Measurements from ENCODE around the gene CAMK4. TPM values are rescaled to one million over a fixed set of nuclear protein-coding genes. Genes with fewer than 3 reads are reported as not detected.

Gene CAMK4
- total and polyA plus RNA-seq, 2 donors (not counting 3 experiments of a cell fraction or from before 2014, with no cell fraction given), result 2.2 to 5.4 TPM

- no peaks in the 10 kb centered on the region for H4K20me1 ChIP-seq (replicated peaks; ENCODE audit: control insufficient read depth, extremely low read depth, insufficient read depth, low read length)
- no peak overlapping the region for H3K9ac ChIP-seq (replicated peaks; ENCODE audit: extremely low read depth, insufficient read depth, low read length)
- no peak overlapping the region for H3K4me3 ChIP-seq (replicated peaks in 1 of 3; ENCODE audit: insufficient read depth in 1 of 3, low read depth in 1 of 3, low read length in 3 of 3)
- no peak overlapping the region for H2AFZ ChIP-seq (ENCODE audit: low read depth, low read length)
- no peaks in the 10 kb centered on the region for H3K36me3 ChIP-seq (ENCODE audit: control insufficient read depth in 2 of 2, extremely low read depth in 1 of 2, insufficient read depth in 2 of 2, low read length in 2 of 2)
- no peaks in the 10 kb centered on the region for H3K9me3 ChIP-seq (replicated peaks; ENCODE audit: control insufficient read depth, insufficient read depth, low read length)
- no peak for DNase-seq (ENCODE audit: low read depth, low spot score)
- intact Hi-C loops (cut with micrococcal nuclease) (no loop called here), dilution Hi-C loops (cut with MboI; ENCODE audit: extremely low pct_ligation_motif_present, low sequenced_read_pairs) (no loop called here)
- BruUV-seq (replicated peaks), result no TSS peak
- CTCF ChIA-PET, result no interaction called here
- H3K27me3 ChIP-seq (ENCODE audit: control insufficient read depth in 2 of 2, insufficient read depth in 2 of 2, low read length in 2 of 2), result no peaks in the 10 kb centered on the region
- H3K27ac ChIP-seq (ENCODE audit: insufficient read depth, low read depth, low read length), result no peak overlapping the region
- no peaks in the 10 kb centered on the region for H3K79me2 ChIP-seq (ENCODE audit: control insufficient read depth, insufficient read depth, low read length)
- no peaks in the 10 kb centered on the region for H3K9me1 ChIP-seq (replicated peaks; ENCODE audit: control insufficient read depth, extremely low read depth, insufficient read depth, low read length)
- no peak for FAIRE-seq
- POLR2A ChIA-PET, result no interaction called here
- H3K4me1 ChIP-seq (ENCODE audit: control insufficient read depth, extremely low read depth, insufficient read depth, low read length), result no peaks in the 10 kb centered on the region
- no peak for TF ChIP-seq POLR2A (IDR thresholded peaks at IDR 0.05; ENCODE audit: low read depth, low read length)
- TF ChIP-seq JUN (IDR thresholded peaks at IDR 0.05; ENCODE audit: borderline replicate concordance, insufficient read depth, insufficient read length, low read depth), result no peak
- no peak for TF ChIP-seq FOS (IDR thresholded peaks at IDR 0.05; ENCODE audit: borderline replicate concordance, insufficient read depth, low read length)
- no peak for TF ChIP-seq MYC (IDR thresholded peaks at IDR 0.05; ENCODE audit: low read depth, low read length)
- TF ChIP-seq, protein P1, sequence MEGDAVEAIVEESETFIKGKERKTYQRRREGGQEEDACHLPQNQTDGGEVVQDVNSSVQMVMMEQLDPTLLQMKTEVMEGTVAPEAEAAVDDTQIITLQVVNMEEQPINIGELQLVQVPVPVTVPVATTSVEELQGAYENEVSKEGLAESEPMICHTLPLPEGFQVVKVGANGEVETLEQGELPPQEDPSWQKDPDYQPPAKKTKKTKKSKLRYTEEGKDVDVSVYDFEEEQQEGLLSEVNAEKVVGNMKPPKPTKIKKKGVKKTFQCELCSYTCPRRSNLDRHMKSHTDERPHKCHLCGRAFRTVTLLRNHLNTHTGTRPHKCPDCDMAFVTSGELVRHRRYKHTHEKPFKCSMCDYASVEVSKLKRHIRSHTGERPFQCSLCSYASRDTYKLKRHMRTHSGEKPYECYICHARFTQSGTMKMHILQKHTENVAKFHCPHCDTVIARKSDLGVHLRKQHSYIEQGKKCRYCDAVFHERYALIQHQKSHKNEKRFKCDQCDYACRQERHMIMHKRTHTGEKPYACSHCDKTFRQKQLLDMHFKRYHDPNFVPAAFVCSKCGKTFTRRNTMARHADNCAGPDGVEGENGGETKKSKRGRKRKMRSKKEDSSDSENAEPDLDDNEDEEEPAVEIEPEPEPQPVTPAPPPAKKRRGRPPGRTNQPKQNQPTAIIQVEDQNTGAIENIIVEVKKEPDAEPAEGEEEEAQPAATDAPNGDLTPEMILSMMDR (IDR thresholded peaks at IDR 0.05; ENCODE audit: extremely low read depth in 1 of 2, insufficient read depth in 1 of 2, low read depth in 1 of 2, low read length in 2 of 2), result no peak
- no peak overlapping the region for H3K4me2 ChIP-seq (ENCODE audit: insufficient read depth, low read length)
These were observed 42.3 kb downstream of the CAMK4 start for GRCh38 chr5:111266491-111266890.

DNA sequence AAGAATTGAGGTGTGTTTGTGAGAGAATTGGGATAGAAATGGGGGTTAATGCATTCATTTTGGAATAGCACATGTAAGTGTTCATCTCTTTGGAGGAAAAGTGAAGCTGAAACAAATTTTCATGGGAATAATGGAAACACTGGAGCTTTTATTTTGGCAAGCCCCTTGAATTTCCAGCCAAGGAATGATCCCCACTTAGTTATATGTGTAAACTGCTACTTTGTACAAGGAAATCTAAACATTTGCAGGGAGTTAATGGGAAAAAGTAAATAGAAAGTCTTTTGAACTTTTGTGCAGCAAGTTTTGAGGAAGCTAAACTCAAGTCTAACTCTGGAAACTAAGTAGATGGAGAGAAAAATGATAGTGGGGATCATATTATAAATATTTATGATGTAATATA, 44.1 kb downstream of the CAMK4 start:
- no peak overlapping the region for H3K27ac ChIP-seq (ENCODE audit: insufficient read depth, low read depth, low read length)
- H3K4me3 ChIP-seq (replicated peaks in 1 of 3; ENCODE audit: insufficient read depth in 1 of 3, low read depth in 1 of 3, low read length in 3 of 3), result no peak overlapping the region
- dilution Hi-C loops (cut with MboI; ENCODE audit: extremely low pct_ligation_motif_present, low sequenced_read_pairs), result no loop called here
- H3K79me2 ChIP-seq (ENCODE audit: control insufficient read depth, insufficient read depth, low read length), result no peaks in the 10 kb centered on the region
- no peak for TF ChIP-seq POLR2AphosphoS5 (IDR thresholded peaks at IDR 0.05; ENCODE audit: insufficient read depth, low read depth, low read length)
- TF ChIP-seq JUN (IDR thresholded peaks at IDR 0.05; ENCODE audit: borderline replicate concordance, insufficient read depth, insufficient read length, low read depth), result no peak
- TF ChIP-seq EZH2 (IDR thresholded peaks at IDR 0.05; ENCODE audit: borderline replicate concordance, low read depth, low read length, severe bottlenecking), result no peak
- no peak for TF ChIP-seq MAX (IDR thresholded peaks at IDR 0.05; ENCODE audit: insufficient read depth, insufficient read length)
- no peak for TF ChIP-seq FOS (IDR thresholded peaks at IDR 0.05; ENCODE audit: borderline replicate concordance, insufficient read depth, low read length)
- TF ChIP-seq, protein P1 (IDR thresholded peaks at IDR 0.05; ENCODE audit: extremely low read depth in 1 of 2, insufficient read depth in 1 of 2, low read depth in 1 of 2, low read length in 2 of 2), result no peak
- TF ChIP-seq POLR2A (IDR thresholded peaks at IDR 0.05; ENCODE audit: low read depth, low read length), result no peak
- TF ChIP-seq MYC (IDR thresholded peaks at IDR 0.05; ENCODE audit: low read depth, low read length), result no peak
- TF ChIP-seq GATA2 (IDR thresholded peaks at IDR 0.05; ENCODE audit: insufficient read depth, insufficient read length, low read depth, low read length), result no peak
- intact Hi-C loops (cut with micrococcal nuclease), result no loop called here
- H3K4me1 ChIP-seq (ENCODE audit: control insufficient read depth, extremely low read depth, insufficient read depth, low read length), result no peaks in the 10 kb centered on the region
- DNase-seq (ENCODE audit: low read depth, low spot score), result no peak
- H2AFZ ChIP-seq (ENCODE audit: low read depth, low read length), result no peak overlapping the region
- BruUV-seq (replicated peaks), result no TSS peak
- H4K20me1 ChIP-seq (replicated peaks; ENCODE audit: control insufficient read depth, extremely low read depth, insufficient read depth, low read length), result no peaks in the 10 kb centered on the region
- FAIRE-seq, result no peak
- H3K36me3 ChIP-seq (ENCODE audit: control insufficient read depth in 2 of 2, extremely low read depth in 1 of 2, insufficient read depth in 2 of 2, low read length in 2 of 2), result no peaks in the 10 kb centered on the region
- H3K9me3 ChIP-seq (replicated peaks; ENCODE audit: control insufficient read depth, insufficient read depth, low read length), result no peaks in the 10 kb centered on the region
- H3K4me2 ChIP-seq (ENCODE audit: insufficient read depth, low read length), result no peak overlapping the region
- POLR2A ChIA-PET, result no interaction called here
- H3K9me1 ChIP-seq (replicated peaks; ENCODE audit: control insufficient read depth, extremely low read depth, insufficient read depth, low read length), result no peaks in the 10 kb centered on the region
- H3K9ac ChIP-seq (replicated peaks; ENCODE audit: extremely low read depth, insufficient read depth, low read length), result no peak overlapping the region
- H3K27me3 ChIP-seq (ENCODE audit: control insufficient read depth in 2 of 2, insufficient read depth in 2 of 2, low read length in 2 of 2), result no peaks in the 10 kb centered on the region
- CTCF ChIA-PET, result interaction anchor here (1.3 kb wide), 1 partner anchor 10 kb away, joined by 3 read pairs; no protein-coding TSS in a partner anchor
